GM12801 (cell line): ENCODE results near the gene FPGS.

Source experiments
- CTCF ChIP-seq: IDR thresholded peaks from one replicate; pipeline ENCODE4 v1.5.1; 2011; ENCODE audit warnings: control low read depth; ENCODE audit not compliant: insufficient read length; ENCODE audit errors: extremely low read depth

The FPGS gene

GRCh38 chr9:127822108-127822507 is 19.4 kb downstream of the FPGS start:
- no peak for TF ChIP-seq CTCF

- TF ChIP-seq CTCF = no peak
Observed at GRCh38 chr9:127825319-127826051, 22.8 kb downstream of the FPGS start.

- no peak for TF ChIP-seq CTCF
Observed at GRCh38 chr9:127826253-127826913, 23.7 kb downstream of the FPGS start.

GRCh38 chr9:127828262-127829031 is 25.8 kb downstream of the FPGS start:
- TF ChIP-seq CTCF = no peak

GRCh38 chr9:127829205-127829906 is 26.7 kb downstream of the FPGS start:
- no peak for TF ChIP-seq CTCF

GRCh38 chr9:127832248-127832647 is 29.6 kb downstream of the FPGS start:
- TF ChIP-seq CTCF = no peak

- no peak for TF ChIP-seq CTCF
Observed at GRCh38 chr9:127833555-127833954, 30.9 kb downstream of the FPGS start.
